HepG2 (cell line): ENCODE measurements around the gene TRPT1. TPM values are rescaled to one million over a fixed set of nuclear protein-coding genes. Genes with fewer than 3 reads are reported as not detected.

Source experiments
- DBP ChIP-seq: sonication (generic); formaldehyde crosslinking; IDR thresholded peaks from 2 replicates; pipeline ENCODE4 v1.4.0; 2020; ENCODE audit warnings: missing genetic modification reagents; ENCODE audit errors: not compliant biosample characterization
- GMEB2 ChIP-seq: IDR thresholded peaks from 2 replicates; pipeline ENCODE4 v1.6.1; 2016; ENCODE audit warnings: missing biosample characterization, missing genetic modification reagents, low read depth
- MXD4 ChIP-seq: IDR thresholded peaks from 2 replicates; pipeline ENCODE4 v1.6.1; 2016; ENCODE audit warnings: mild to moderate bottlenecking, missing biosample characterization, missing genetic modification reagents
- NFE2L1 ChIP-seq: sonication (generic); formaldehyde crosslinking; IDR thresholded peaks from 2 replicates; pipeline ENCODE4 v1.4.0; 2020; ENCODE audit warnings: missing genetic modification reagents, mild to moderate bottlenecking, borderline replicate concordance
- NRL ChIP-seq: sonication (generic); formaldehyde crosslinking; IDR thresholded peaks from 2 replicates; pipeline ENCODE4 v1.5.0; 2020; ENCODE audit warnings: missing genetic modification reagents, mild to moderate bottlenecking, moderate library complexity, borderline replicate concordance
- POLR2A ChIP-seq, 2 experiments: IDR thresholded peaks; 2 replicates each; pipeline ENCODE4 v1.6.1; 2011; ENCODE audit warnings: low read depth in 2 of 2, low read length in 2 of 2, mild to moderate bottlenecking in 1 of 2, moderate library complexity in 1 of 2; ENCODE audit not compliant: insufficient read depth in 1 of 2
- POLR2AphosphoS5 ChIP-seq: IDR thresholded peaks from 2 replicates; pipeline ENCODE4 v1.6.1; 2012; ENCODE audit warnings: low read depth, low read length
- PRDM15 ChIP-seq: sonication (generic); formaldehyde crosslinking; IDR thresholded peaks from 2 replicates; pipeline ENCODE4 v1.4.0; 2020; ENCODE audit warnings: missing genetic modification reagents
- RARA ChIP-seq: IDR thresholded peaks from 2 replicates; pipeline ENCODE4 v1.6.1; 2016; ENCODE audit warnings: missing genetic modification reagents, missing compliant biosample characterization
- SATB2 ChIP-seq: sonication (generic); formaldehyde crosslinking; IDR thresholded peaks from 2 replicates; pipeline ENCODE4 v1.5.0; 2020; ENCODE audit warnings: missing genetic modification reagents
- THAP8 ChIP-seq: sonication (generic); formaldehyde crosslinking; IDR thresholded peaks from 2 replicates; pipeline ENCODE4 v1.5.1; 2020; ENCODE audit warnings: missing genetic modification reagents, mild to moderate bottlenecking, borderline replicate concordance
- TMF1 ChIP-seq: sonication (generic); formaldehyde crosslinking; IDR thresholded peaks from 2 replicates; pipeline ENCODE4 v1.8.1; 2022; ENCODE audit warnings: low read depth, missing genetic modification reagents
- TOPORS ChIP-seq: sonication (generic); formaldehyde crosslinking; IDR thresholded peaks from 2 replicates; pipeline ENCODE4 v1.8.0; 2023; ENCODE audit warnings: mild to moderate bottlenecking, missing genetic modification reagents
- ZBTB20 ChIP-seq: sonication (generic); formaldehyde crosslinking; IDR thresholded peaks from 2 replicates; pipeline ENCODE4 v1.8.1; 2023; ENCODE audit warnings: missing genetic modification reagents, low read depth, mild to moderate bottlenecking, borderline replicate concordance
- ZBTB25 ChIP-seq: IDR thresholded peaks from 2 replicates; pipeline ENCODE4 v1.6.1; 2018; ENCODE audit warnings: missing genetic modification reagents
- ZNF101 ChIP-seq: sonication (generic); formaldehyde crosslinking; IDR thresholded peaks from 2 replicates; pipeline ENCODE4 v1.4.0; 2020; ENCODE audit warnings: mild to moderate bottlenecking, low read depth, missing genetic modification reagents, borderline replicate concordance
- ZNF275 ChIP-seq: sonication (generic); formaldehyde crosslinking; IDR thresholded peaks from 2 replicates; pipeline ENCODE4 v1.8.0; 2022; ENCODE audit warnings: missing genetic modification reagents, mild to moderate bottlenecking, inconsistent platforms, borderline replicate concordance
- ZNF33A ChIP-seq: sonication (generic); formaldehyde crosslinking; IDR thresholded peaks from 2 replicates; pipeline ENCODE4 v1.5.1; 2020; ENCODE audit warnings: missing genetic modification reagents, mild to moderate bottlenecking, moderate library complexity, borderline replicate concordance
- ZNF652 ChIP-seq: IDR thresholded peaks from 2 replicates; pipeline ENCODE4 v1.6.1; 2016; ENCODE audit warnings: low read depth, borderline replicate concordance
- polyA plus RNA-seq, 8 experiments: library from polyadenylated mRNA; depleted of rRNA in 3 of 8; stranded (reverse) in 7 of 8; unstranded in 1 of 8; fragments of >200 nt; fragmentation: Illumina TruSeq in 4 of 8; extraction: Trizol in 4 of 8; gene quantifications; 2 replicates each; pipeline versions ENCODE4 v1.2.1 to v1.2.3, GENCODE V29; 2011 to 2016; ENCODE audit warnings: low read depth in 4 of 8, missing spikeins in 1 of 8, mixed read lengths in 1 of 8; ENCODE audit not compliant: insufficient read depth in 1 of 8
- total RNA-seq, 5 experiments: library from RNA; depleted of rRNA; stranded (reverse); fragments of >200 nt; fragmentation: Illumina TruSeq; extraction: Trizol; gene quantifications; 2 replicates each; pipeline ENCODE4 v1.2.3, GENCODE V29; 2016; ENCODE audit warnings: low read depth in 1 of 5

TRPT1 gene
- total and polyA plus RNA-seq, 2 of the 13 experiments (the other 11 are each of a cell fraction or from before 2014, with no cell fraction given): 24.8 to 40.7 TPM

- no peak for TF ChIP-seq MXD4 (CRISPR knock-in tag)
- TF ChIP-seq NRL (CRISPR knock-in tag): 0 out of 2 replicates have a peak, but pooled peaks have one; percentile 51
- 0 out of 2 replicates have a peak, but pooled peaks have one; percentile 16 for TF ChIP-seq NFE2L1 (CRISPR knock-in tag)
- no peak for TF ChIP-seq TOPORS (CRISPR knock-in tag)
- TF ChIP-seq SATB2: no peak
- TF ChIP-seq ZBTB25: peak; percentile 96
- no peak for TF ChIP-seq ZNF652
- TF ChIP-seq ZNF33A (CRISPR knock-in tag): 0 out of 2 replicates have a peak, but pooled peaks have one; percentile 58
- TF ChIP-seq RARA (CRISPR knock-in tag): peak; percentile 82
- peak; percentile 67 for TF ChIP-seq DBP (CRISPR knock-in tag)
- peak; percentile 92 for TF ChIP-seq POLR2AphosphoS5
- TF ChIP-seq ZNF275 (CRISPR knock-in tag): peak; percentile 36; the same call in 1 of the 2 replicates
- TF ChIP-seq ZBTB20 (CRISPR knock-in tag): no peak
- peak; percentile 71; the same call in 1 of the 2 replicates for TF ChIP-seq THAP8 (CRISPR knock-in tag)
- TF ChIP-seq PRDM15 (CRISPR knock-in tag): 0 out of 2 replicates have a peak, but pooled peaks have one; percentile 45
- TF ChIP-seq ZNF101 (CRISPR knock-in tag): no peak
- TF ChIP-seq TMF1 (CRISPR knock-in tag): 0 out of 2 replicates have a peak, but pooled peaks have one; percentile 54
- TF ChIP-seq POLR2A (IDR thresholded peaks at IDR 0.05; ENCODE audit: insufficient read depth in 1 of 2, low read depth in 2 of 2, low read length in 2 of 2): peak in 1 of 2 experiments; percentile 88; a peak in 2 of 4 replicates
- peak; percentile 56; the same call in 1 of the 2 replicates for TF ChIP-seq GMEB2
These were observed 14.7 kb upstream of the TRPT1 start, which contains the start of gene FKBP2 (continued) for GRCh38 chr11:64240435-64241240.
